ENCODE data around the gene NEDD4L. TPM values are rescaled to one million over a fixed set of nuclear protein-coding genes. Genes with fewer than 3 reads are reported as not detected.

Gene NEDD4L
- total and polyA plus RNA-seq, 8 donors: 45.0 to 113 (median 66.4) TPM

DNA sequence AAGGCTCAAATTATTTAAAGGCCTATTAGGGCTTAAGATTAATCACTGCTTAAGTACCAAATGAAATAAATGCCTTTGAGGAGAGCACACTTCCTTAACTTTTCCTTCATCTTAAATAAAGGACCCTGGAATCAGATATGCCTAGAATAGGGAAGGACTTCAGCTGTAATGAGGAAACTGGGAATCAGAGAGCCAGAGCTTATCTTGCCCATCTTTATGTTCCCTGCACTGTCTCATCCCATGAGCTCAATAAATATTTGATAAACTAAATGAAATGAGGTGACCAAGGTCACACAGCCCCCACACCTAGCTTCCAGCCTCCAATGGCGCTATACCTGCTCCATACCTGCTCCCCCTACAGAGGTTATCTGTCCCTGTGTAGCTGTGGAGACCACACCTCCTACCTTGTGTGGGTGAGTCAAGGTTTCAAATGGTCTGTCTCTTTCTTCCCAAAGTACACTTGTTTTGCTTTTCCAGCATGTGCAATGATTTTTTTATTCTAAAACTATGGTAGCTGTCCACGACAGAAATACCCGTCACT lies 23.4 kb upstream of the NEDD4L start:
- no peaks in the 10 kb centered on the region for H3K27me3 ChIP-seq
- FAIRE-seq (no peak), DNase-seq (no peak), ATAC-seq (peak in 2 of 4 donors; percentile 15 to 36)
- peaks cover 14 to 20% (median 18%) of the 10 kb centered on the region in 3 donors for H3K4me1 ChIP-seq
- WGBS, 2 donors: 89 to 92% methylated on average over 3 of the region's 3 CpGs
- H3K4me3 ChIP-seq: no peak overlapping the region
- TF ChIP-seq, protein P1, sequence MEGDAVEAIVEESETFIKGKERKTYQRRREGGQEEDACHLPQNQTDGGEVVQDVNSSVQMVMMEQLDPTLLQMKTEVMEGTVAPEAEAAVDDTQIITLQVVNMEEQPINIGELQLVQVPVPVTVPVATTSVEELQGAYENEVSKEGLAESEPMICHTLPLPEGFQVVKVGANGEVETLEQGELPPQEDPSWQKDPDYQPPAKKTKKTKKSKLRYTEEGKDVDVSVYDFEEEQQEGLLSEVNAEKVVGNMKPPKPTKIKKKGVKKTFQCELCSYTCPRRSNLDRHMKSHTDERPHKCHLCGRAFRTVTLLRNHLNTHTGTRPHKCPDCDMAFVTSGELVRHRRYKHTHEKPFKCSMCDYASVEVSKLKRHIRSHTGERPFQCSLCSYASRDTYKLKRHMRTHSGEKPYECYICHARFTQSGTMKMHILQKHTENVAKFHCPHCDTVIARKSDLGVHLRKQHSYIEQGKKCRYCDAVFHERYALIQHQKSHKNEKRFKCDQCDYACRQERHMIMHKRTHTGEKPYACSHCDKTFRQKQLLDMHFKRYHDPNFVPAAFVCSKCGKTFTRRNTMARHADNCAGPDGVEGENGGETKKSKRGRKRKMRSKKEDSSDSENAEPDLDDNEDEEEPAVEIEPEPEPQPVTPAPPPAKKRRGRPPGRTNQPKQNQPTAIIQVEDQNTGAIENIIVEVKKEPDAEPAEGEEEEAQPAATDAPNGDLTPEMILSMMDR (IDR thresholded peaks at IDR 0.05): no peak
- intact Hi-C loops (cut with DNase I): no loop called here
- H3K9me3 ChIP-seq: no peaks in the 10 kb centered on the region
- H3K36me3 ChIP-seq: no peaks in the 10 kb centered on the region
- H3K27ac ChIP-seq: no peak overlapping the region

DNA sequence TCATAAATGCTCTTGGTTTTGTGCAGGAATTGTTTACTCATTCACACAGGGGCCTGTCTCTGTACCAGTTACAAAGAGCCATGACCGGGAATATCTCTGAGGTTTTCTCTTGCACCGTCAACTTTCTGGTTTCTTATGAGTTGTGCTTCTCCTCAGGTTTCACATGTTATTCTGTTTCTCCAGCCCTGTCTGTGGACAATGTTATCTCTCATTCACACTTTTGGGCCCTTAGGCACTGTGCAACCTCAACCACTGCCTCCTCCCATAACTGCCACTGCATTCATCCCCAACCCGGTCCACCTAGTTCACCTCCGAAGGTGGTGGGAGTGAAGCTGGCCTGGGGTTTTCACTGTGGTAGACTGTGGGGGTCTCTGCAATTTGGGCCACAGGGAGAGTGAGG lies 22.5 kb upstream of the NEDD4L start:
- Histone ChIP-seq H3K27ac (no peak overlapping the region), H3K4me3 (no peak overlapping the region), H3K36me3 (no peaks in the 10 kb centered on the region), H3K4me1 (peaks cover 14 to 20% (median 18%) of the 10 kb centered on the region in 3 donors), H3K9me3 (no peaks in the 10 kb centered on the region), H3K27me3 (no peaks in the 10 kb centered on the region)
- FAIRE-seq (no peak), ATAC-seq (no peak), DNase-seq (no peak)
- TF ChIP-seq, protein P1 (IDR thresholded peaks at IDR 0.05): no peak
- intact Hi-C loops (cut with DNase I): no loop called here
- 94 to 97% methylated on average over 4 of the region's 4 CpGs for WGBS, 2 donors

DNA sequence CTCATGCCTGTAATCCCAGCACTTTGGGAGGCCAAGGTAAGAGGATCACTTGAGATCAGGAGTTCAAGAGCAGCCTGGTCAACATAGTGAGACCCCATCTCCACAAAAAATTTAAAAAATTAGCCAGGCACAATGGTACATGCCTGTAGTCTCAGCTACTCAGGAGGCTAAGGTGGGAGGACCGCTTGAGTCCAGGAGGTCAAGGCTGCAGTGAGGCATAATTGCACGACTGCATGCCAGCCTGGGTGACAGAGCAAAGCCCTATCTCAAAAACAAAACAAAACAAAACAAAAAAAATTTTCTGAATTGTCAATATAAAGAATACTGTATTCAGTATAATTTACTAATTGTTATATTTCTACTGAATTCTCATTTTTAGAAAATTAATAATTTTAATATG lies 20.9 kb upstream of the NEDD4L start:
- H3K4me1 ChIP-seq: peaks cover 14 to 24% (median 18%) of the 10 kb centered on the region in 3 donors
- no peaks in the 10 kb centered on the region for H3K27me3 ChIP-seq
- H3K4me3 ChIP-seq: no peak overlapping the region
- FAIRE-seq: no peak
- ATAC-seq: no peak
- intact Hi-C loops (cut with DNase I): no loop called here
- H3K9me3 ChIP-seq: no peaks in the 10 kb centered on the region
- 62 to 75% methylated on average over 2 of the region's 2 CpGs for WGBS, 2 donors
- TF ChIP-seq, protein P1 (IDR thresholded peaks at IDR 0.05): no peak
- no peak for DNase-seq
- no peak overlapping the region for H3K27ac ChIP-seq
- no peaks in the 10 kb centered on the region for H3K36me3 ChIP-seq

DNA sequence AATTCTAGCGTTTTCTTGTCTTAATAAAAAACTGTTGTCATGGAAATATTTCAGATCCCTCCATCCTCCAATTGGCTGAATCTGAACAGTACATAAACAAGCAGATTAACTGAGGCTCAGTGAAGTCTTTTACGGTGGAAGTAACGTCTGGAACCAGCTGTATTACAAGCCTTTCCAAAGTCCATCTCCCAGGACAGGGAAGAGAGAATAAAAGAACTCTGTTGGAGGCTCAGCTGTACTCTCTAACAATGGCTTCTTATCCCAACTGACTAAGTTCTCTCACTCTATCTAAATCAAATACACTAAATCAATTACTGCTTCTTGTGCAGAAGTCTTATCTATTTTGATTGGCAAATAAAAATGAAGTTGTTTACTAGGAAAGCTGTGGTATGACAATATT lies 19.9 kb upstream of the NEDD4L start:
- DNase-seq (no peak), FAIRE-seq (peak; percentile 51), ATAC-seq (peak in 3 of 4 donors; percentile 34 to 74 (median 66))
- Histone ChIP-seq H3K9me3 (no peaks in the 10 kb centered on the region), H3K4me3 (no peak overlapping the region), H3K27me3 (no peaks in the 10 kb centered on the region), H3K4me1 (peaks cover 14 to 24% (median 18%) of the 10 kb centered on the region in 3 donors), H3K27ac (no peak overlapping the region), H3K36me3 (no peaks in the 10 kb centered on the region)
- TF ChIP-seq, protein P1 (IDR thresholded peaks at IDR 0.05): no peak
- intact Hi-C loops (cut with DNase I): no loop called here
- WGBS, 2 donors: 11 to 15% methylated on average over 3 of the region's 3 CpGs

DNA sequence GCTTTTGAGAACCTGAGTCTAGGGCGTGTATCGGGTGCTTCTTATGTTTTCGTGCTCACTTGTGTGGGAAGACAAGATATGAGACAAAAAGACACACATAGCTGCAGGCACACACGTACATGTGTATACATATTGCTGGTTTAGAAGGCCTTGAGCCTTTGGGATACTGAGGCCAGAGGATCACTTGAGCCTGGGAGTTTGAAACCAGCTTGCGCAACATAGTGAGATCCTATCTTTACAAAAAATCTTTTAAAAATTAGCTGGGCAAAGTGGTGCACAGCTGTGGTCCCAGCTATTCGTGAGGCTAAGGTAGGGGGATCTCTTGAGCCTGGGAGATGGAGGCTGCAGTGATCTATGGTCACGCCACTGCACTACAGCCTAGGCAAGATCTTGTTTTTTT lies 18.8 kb upstream of the NEDD4L start:
- DNase-seq (no peak), FAIRE-seq (no peak), ATAC-seq (no peak)
- TF ChIP-seq, protein P1 (IDR thresholded peaks at IDR 0.05): no peak
- Histone ChIP-seq H3K27ac (no peak overlapping the region), H3K4me1 (peaks cover 11 to 24% (median 18%) of the 10 kb centered on the region in 3 donors), H3K9me3 (no peaks in the 10 kb centered on the region), H3K4me3 (no peak overlapping the region), H3K36me3 (no peaks in the 10 kb centered on the region), H3K27me3 (no peaks in the 10 kb centered on the region)
- intact Hi-C loops (cut with DNase I): no loop called here
- 92% methylated on average over 7 of the region's 7 CpGs for WGBS, 2 donors

All from pancreas (tissue), 10 donors.